Neural cell (in vitro differentiated cells): ENCODE results near the gene KLC4. TPM values are rescaled to one million over a fixed set of nuclear protein-coding genes. Genes with fewer than 3 reads are reported as not detected.

Experiments
- H2AFZ ChIP-seq: fragments of 200-600, 300-800 bp; sonication (generic), shearing (Covaris generic); 2 replicates; pipeline ENCODE4 v1.6.0; 2014; ENCODE audit warnings: low read depth, mild to moderate bottlenecking, antibody characterized with exemption, low read length, moderate library complexity
- H3F3A ChIP-seq: fragments of 200-600 bp; shearing (Covaris generic); 2 replicates; pipeline ENCODE4 v1.6.1; 2016; ENCODE audit warnings: mild to moderate bottlenecking, moderate library complexity, mixed read lengths, antibody characterized with exemption, low read length; ENCODE audit not compliant: insufficient read depth, poor library complexity, severe bottlenecking
- H3K27ac ChIP-seq: fragments of 200-600, 300-800 bp; sonication (generic), shearing (Covaris generic); 2 replicates; pipeline ENCODE4 v1.5.1; 2014; ENCODE audit warnings: mild to moderate bottlenecking, low read length, moderate library complexity
- H3K27me3 ChIP-seq: fragments of 300-800, 200-600 bp; sonication (generic), shearing (Covaris generic); 2 replicates; pipeline ENCODE4 v1.6.0; 2014; ENCODE audit warnings: mild to moderate bottlenecking, low read depth, low read length, moderate library complexity; ENCODE audit not compliant: insufficient read depth
- H3K36me3 ChIP-seq: fragments of 300-800, 200-600 bp; sonication (generic), shearing (Covaris generic); 2 replicates; pipeline ENCODE4 v1.5.1; 2014; ENCODE audit warnings: mild to moderate bottlenecking, antibody characterized with exemption, low read length, moderate library complexity; ENCODE audit not compliant: insufficient read depth
- H3K4me2 ChIP-seq: fragments of 300-800, 200-600 bp; sonication (generic), shearing (Covaris generic); 2 replicates; pipeline ENCODE4 v1.6.0; 2014; ENCODE audit warnings: mild to moderate bottlenecking, low read length
- H3K4me3 ChIP-seq: fragments of 300-800, 200-600 bp; sonication (generic), shearing (Covaris generic); 2 replicates; pipeline ENCODE4 v1.5.1; 2014; ENCODE audit warnings: mild to moderate bottlenecking, low read length, moderate library complexity
- H3K79me2 ChIP-seq: fragments of 200-600 bp; shearing (Covaris generic); replicated peaks from 2 replicates; pipeline ENCODE4 v1.6.0; 2014; ENCODE audit warnings: mild to moderate bottlenecking, low read length, moderate library complexity; ENCODE audit not compliant: insufficient read depth
- H3K9ac ChIP-seq: fragments of 300-800, 200-600 bp; sonication (generic), shearing (Covaris generic); 2 replicates; pipeline ENCODE4 v1.6.1; 2016; ENCODE audit warnings: mild to moderate bottlenecking, low read length, mixed read lengths
- H3K9me2 ChIP-seq: fragments of 200-600 bp; shearing (Covaris generic); 2 replicates; pipeline ENCODE4 v1.6.1; 2016; ENCODE audit warnings: mild to moderate bottlenecking, low read length, mixed read lengths; ENCODE audit not compliant: insufficient read depth
- H3K9me3 ChIP-seq: fragments of 200-600, 300-800 bp; sonication (generic), shearing (Covaris generic); 2 replicates; pipeline ENCODE4 v1.6.1; 2016; ENCODE audit warnings: mild to moderate bottlenecking, mixed run types, low read length, moderate library complexity, mixed read lengths
- H4K20me1 ChIP-seq: fragments of 200-600 bp; shearing (Covaris generic); 2 replicates; pipeline ENCODE4 v1.6.1; 2016; ENCODE audit warnings: mild to moderate bottlenecking, mixed run types; ENCODE audit not compliant: insufficient read depth
- EP300 ChIP-seq: fragments of 450-650 bp; conservative IDR thresholded peaks from 2 replicates; pipeline ENCODE4 v1.6.1; 2014; ENCODE audit warnings: antibody characterized with exemption, mild to moderate bottlenecking, moderate library complexity; ENCODE audit not compliant: poor library complexity, severe bottlenecking
- EZH2 ChIP-seq: fragments of 200-600, 300-800 bp; shearing (Covaris generic), sonication (generic); IDR thresholded peaks from 2 replicates; pipeline ENCODE4 v1.6.1; 2014; ENCODE audit warnings: antibody characterized with exemption, low read length, borderline replicate concordance, mild to moderate bottlenecking; ENCODE audit not compliant: insufficient read depth, poor library complexity, severe bottlenecking
- MXI1 ChIP-seq: fragments of 450-650 bp; conservative IDR thresholded peaks from 2 replicates; pipeline ENCODE4 v1.6.1; 2014; ENCODE audit warnings: antibody characterized with exemption, mild to moderate bottlenecking; ENCODE audit not compliant: poor library complexity, severe bottlenecking
- POLR2AphosphoS5 ChIP-seq: IDR thresholded peaks from 2 replicates; pipeline ENCODE4 v1.6.1; 2012
- RAD21 ChIP-seq: fragments of 450-650 bp; conservative IDR thresholded peaks from 2 replicates; pipeline ENCODE4 v1.6.1; 2014; ENCODE audit warnings: antibody characterized with exemption, mild to moderate bottlenecking, moderate library complexity
- SMC3 ChIP-seq: fragments of 450-650 bp; conservative IDR thresholded peaks from 2 replicates; pipeline ENCODE4 v1.6.1; 2014; ENCODE audit warnings: antibody characterized with exemption, mild to moderate bottlenecking, moderate library complexity; ENCODE audit not compliant: poor library complexity
- TAF1 ChIP-seq: IDR thresholded peaks from 2 replicates; pipeline ENCODE4 v1.6.1; 2012; ENCODE audit warnings: low read depth
- polyA plus RNA-seq: library from polyadenylated mRNA; depleted of rRNA; stranded (reverse); fragments of >200 nt; gene quantifications from 2 replicates; pipeline ENCODE4 v1.2.3, GENCODE V29; 2014
- TF ChIP-seq, protein P1 (sequence below): fragments of 450-650 bp; IDR thresholded peaks from 2 replicates; pipeline ENCODE4 v1.5.1; 2014; ENCODE audit warnings: antibody characterized with exemption, mild to moderate bottlenecking, moderate library complexity; ENCODE audit not compliant: poor library complexity, severe bottlenecking
- TF ChIP-seq, protein P2 (sequence below): IDR thresholded peaks from 2 replicates; pipeline ENCODE4 v1.6.1; 2012; ENCODE audit warnings: borderline replicate concordance

Gene KLC4
- polyA plus RNA-seq, 1 donor from 2014 or later, result 75.3 TPM

DNA sequence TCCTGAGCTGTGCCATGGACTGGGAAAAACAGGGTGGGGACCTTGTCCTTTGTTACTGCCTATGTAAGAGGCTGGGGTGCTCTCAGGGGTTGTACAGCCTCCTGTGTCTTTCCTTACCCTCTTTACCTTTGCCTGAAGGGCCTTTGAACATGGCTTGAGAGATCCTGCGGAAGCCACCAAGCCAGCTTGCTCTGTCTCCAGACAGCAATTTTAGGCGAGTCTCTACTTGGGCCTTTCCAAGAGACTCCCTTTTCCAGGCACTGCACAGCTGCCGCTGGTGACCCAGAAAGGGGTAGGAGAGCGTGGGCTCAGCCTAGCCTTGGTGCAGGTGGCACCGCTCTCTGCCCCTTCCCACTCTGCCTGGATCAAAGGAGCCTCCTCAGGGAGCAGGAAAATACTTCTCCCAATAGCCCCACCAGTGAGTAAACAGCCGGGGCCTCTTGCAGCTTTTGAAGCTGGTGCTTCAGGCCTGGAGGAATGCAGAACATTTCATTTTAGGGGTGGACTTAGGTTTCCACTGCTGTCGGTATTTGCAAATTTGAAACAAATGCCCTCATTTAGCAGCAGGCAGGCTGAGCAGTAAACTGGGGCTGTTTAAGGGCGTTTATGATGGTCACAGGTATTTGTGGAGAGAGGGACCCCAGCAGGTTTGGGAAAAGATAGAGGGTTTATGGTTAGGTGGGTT lies 30.6 kb downstream of the KLC4 start:
- H3K9me3 ChIP-seq, result no peaks in the 10 kb centered on the region
- H3K4me3 ChIP-seq, result no peak overlapping the region
- H3K79me2 ChIP-seq, result peaks cover 16% of the 10 kb centered on the region
- H4K20me1 ChIP-seq, result no peaks in the 10 kb centered on the region
- H3K9me2 ChIP-seq, result no peaks in the 10 kb centered on the region
- TF ChIP-seq EP300 (no peak), POLR2AphosphoS5 (no peak), SMC3 (no peak), RAD21 (no peak), TAF1 (no peak), EZH2 (no peak)
- TF ChIP-seq, protein P1, sequence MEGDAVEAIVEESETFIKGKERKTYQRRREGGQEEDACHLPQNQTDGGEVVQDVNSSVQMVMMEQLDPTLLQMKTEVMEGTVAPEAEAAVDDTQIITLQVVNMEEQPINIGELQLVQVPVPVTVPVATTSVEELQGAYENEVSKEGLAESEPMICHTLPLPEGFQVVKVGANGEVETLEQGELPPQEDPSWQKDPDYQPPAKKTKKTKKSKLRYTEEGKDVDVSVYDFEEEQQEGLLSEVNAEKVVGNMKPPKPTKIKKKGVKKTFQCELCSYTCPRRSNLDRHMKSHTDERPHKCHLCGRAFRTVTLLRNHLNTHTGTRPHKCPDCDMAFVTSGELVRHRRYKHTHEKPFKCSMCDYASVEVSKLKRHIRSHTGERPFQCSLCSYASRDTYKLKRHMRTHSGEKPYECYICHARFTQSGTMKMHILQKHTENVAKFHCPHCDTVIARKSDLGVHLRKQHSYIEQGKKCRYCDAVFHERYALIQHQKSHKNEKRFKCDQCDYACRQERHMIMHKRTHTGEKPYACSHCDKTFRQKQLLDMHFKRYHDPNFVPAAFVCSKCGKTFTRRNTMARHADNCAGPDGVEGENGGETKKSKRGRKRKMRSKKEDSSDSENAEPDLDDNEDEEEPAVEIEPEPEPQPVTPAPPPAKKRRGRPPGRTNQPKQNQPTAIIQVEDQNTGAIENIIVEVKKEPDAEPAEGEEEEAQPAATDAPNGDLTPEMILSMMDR, result no peak
- TF ChIP-seq, protein P2, sequence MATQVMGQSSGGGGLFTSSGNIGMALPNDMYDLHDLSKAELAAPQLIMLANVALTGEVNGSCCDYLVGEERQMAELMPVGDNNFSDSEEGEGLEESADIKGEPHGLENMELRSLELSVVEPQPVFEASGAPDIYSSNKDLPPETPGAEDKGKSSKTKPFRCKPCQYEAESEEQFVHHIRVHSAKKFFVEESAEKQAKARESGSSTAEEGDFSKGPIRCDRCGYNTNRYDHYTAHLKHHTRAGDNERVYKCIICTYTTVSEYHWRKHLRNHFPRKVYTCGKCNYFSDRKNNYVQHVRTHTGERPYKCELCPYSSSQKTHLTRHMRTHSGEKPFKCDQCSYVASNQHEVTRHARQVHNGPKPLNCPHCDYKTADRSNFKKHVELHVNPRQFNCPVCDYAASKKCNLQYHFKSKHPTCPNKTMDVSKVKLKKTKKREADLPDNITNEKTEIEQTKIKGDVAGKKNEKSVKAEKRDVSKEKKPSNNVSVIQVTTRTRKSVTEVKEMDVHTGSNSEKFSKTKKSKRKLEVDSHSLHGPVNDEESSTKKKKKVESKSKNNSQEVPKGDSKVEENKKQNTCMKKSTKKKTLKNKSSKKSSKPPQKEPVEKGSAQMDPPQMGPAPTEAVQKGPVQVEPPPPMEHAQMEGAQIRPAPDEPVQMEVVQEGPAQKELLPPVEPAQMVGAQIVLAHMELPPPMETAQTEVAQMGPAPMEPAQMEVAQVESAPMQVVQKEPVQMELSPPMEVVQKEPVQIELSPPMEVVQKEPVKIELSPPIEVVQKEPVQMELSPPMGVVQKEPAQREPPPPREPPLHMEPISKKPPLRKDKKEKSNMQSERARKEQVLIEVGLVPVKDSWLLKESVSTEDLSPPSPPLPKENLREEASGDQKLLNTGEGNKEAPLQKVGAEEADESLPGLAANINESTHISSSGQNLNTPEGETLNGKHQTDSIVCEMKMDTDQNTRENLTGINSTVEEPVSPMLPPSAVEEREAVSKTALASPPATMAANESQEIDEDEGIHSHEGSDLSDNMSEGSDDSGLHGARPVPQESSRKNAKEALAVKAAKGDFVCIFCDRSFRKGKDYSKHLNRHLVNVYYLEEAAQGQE, result no peak
- no peak overlapping the region for H3K27ac ChIP-seq
- no peak overlapping the region for H2AFZ ChIP-seq
- H3K4me2 ChIP-seq, result no peak overlapping the region
- no peak overlapping the region for H3K9ac ChIP-seq
- H3K27me3 ChIP-seq, result no peaks in the 10 kb centered on the region
- H3K36me3 ChIP-seq, result no peaks in the 10 kb centered on the region
- no peaks in the 10 kb centered on the region for H3F3A ChIP-seq

DNA sequence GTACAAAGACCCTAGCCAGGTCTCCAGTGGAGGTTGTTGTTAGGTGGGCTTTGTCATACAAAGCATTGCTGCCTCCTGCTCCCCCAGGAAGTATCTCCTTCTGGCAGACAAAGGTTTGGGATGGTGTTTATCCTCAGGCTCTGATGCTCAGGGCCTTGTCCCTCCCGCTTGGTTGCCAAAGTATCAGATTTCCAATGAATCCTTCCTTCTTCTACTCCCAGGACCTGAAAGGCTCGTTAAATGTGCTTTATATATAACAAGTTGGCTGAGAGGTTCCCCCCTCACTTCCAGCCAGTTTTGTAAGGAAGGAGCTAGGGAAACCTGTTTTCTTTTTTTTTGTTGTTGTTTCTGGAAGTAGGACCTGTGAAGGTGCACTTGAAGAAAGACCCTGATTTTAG lies 31.1 kb downstream of the KLC4 start:
- Histone ChIP-seq H3K4me3 (no peak overlapping the region), H3K9ac (no peak overlapping the region), H3K9me2 (no peaks in the 10 kb centered on the region), H3K27ac (no peak overlapping the region), H3F3A (no peaks in the 10 kb centered on the region), H3K79me2 (peaks cover 16% of the 10 kb centered on the region), H3K36me3 (no peaks in the 10 kb centered on the region), H3K27me3 (no peaks in the 10 kb centered on the region), H3K4me2 (no peak overlapping the region), H3K9me3 (no peaks in the 10 kb centered on the region), H4K20me1 (no peaks in the 10 kb centered on the region), H2AFZ (no peak overlapping the region)
- no peak for TF ChIP-seq POLR2AphosphoS5
- TF ChIP-seq, protein P1, result no peak
- no peak for TF ChIP-seq SMC3
- no peak for TF ChIP-seq TAF1
- TF ChIP-seq, protein P2, result no peak
- no peak for TF ChIP-seq EZH2
- no peak for TF ChIP-seq EP300
- no peak for TF ChIP-seq MXI1
- TF ChIP-seq RAD21, result no peak
